GM18951 (cell line): Measurements from ENCODE around the gene MMUT.
A peak's percentile ranks its signal among the peaks of the same experiment; 100 is the strongest.
"Not testable (repeated sequence)": the region's sequence is repeated elsewhere in the genome, so short reads cannot be mapped to it uniquely, and the experiment has no call there.

Experiments used
- POLR2A ChIP-seq: IDR thresholded peaks from 4 replicates; pipeline ENCODE4 v1.6.1; 2011; ENCODE audit warnings: mild to moderate bottlenecking; ENCODE audit not compliant: insufficient read length, insufficient read depth; ENCODE audit errors: extremely low read depth
- in situ Hi-C: fragments of 300-500 bp; cut with MboI; formaldehyde crosslinking; loops from one replicate; pipeline ENCODE4 v1.12.0; 2022; ENCODE audit warnings: low sequenced_read_pairs, mixed read lengths, inconsistent platforms; ENCODE audit not compliant: unreplicated experiment

MMUT gene

GRCh38 chr6:49462927-49463611 is at the start of gene MMUT, which contains the start of gene CENPQ:
Gene MMUT (minus strand): TSS chr6:49463253. CDS start chr6:49459466, 3,787 bp downstream.
Gene CENPQ (plus strand): TSS chr6:49463370. CDS start chr6:49470177, 6,807 bp downstream.
- in situ Hi-C loops, result no loop called here
- peak; percentile 82 for TF ChIP-seq POLR2A

GRCh38 chr6:49509342-49509741 is 46.3 kb upstream of the MMUT start:
- TF ChIP-seq POLR2A, result no peak

GRCh38 chr6:49506569-49507111 is 43.6 kb upstream of the MMUT start:
- in situ Hi-C loops, result loop anchor here (25.0 kb wide), 1 partner anchor 356 kb away; the partner anchor contains the start of gene CRISP1
- no peak for TF ChIP-seq POLR2A

More at GRCh38 chr6:49509342-49509741, 46.3 kb upstream of the MMUT start:
- in situ Hi-C loops, result loop anchor here (25.0 kb wide), 1 partner anchor 353 kb away; the partner anchor contains the start of gene CRISP1

GRCh38 chr6:49504666-49505065 is 41.6 kb upstream of the MMUT start:
- in situ Hi-C loops, result loop anchor here (25.0 kb wide), 1 partner anchor 358 kb away; the partner anchor contains the start of gene CRISP1
- no peak for TF ChIP-seq POLR2A

GRCh38 chr6:49499623-49500022 is 36.6 kb upstream of the MMUT start, which contains the start of gene GLYATL3:
Gene GLYATL3 (plus strand): TSS chr6:49499923. CDS start chr6:49511991, 12,068 bp downstream.
- in situ Hi-C loops, result loop anchor here (25.0 kb wide), 1 partner anchor 363 kb away; the partner anchor contains the start of gene CRISP1

GRCh38 chr6:49499126-49499525 is 36.1 kb upstream of the MMUT start:
- no peak for TF ChIP-seq POLR2A
- in situ Hi-C loops, result no loop called here

More at GRCh38 chr6:49499623-49500022, 36.6 kb upstream of the MMUT start, which contains the start of gene GLYATL3:
- TF ChIP-seq POLR2A, result no peak

- no peak for TF ChIP-seq POLR2A
- in situ Hi-C loops, result no loop called here
These were observed 34.3 kb upstream of the MMUT start for GRCh38 chr6:49497304-49497703.

- TF ChIP-seq POLR2A, result no peak
- in situ Hi-C loops, result no loop called here
These were observed 27.6 kb upstream of the MMUT start for GRCh38 chr6:49490633-49491032.

GRCh38 chr6:49483380-49483779 is 20.3 kb upstream of the MMUT start:
- in situ Hi-C loops, result not testable (repeated sequence)

- in situ Hi-C loops, result not testable (repeated sequence)
These were observed 18.8 kb upstream of the MMUT start for GRCh38 chr6:49481846-49482245.

- in situ Hi-C loops, result no loop called here
- TF ChIP-seq POLR2A, result no peak
These were observed 16.4 kb upstream of the MMUT start for GRCh38 chr6:49479308-49479970.

- in situ Hi-C loops, result not testable (repeated sequence)
These were observed 13.5 kb upstream of the MMUT start for GRCh38 chr6:49476564-49476963.

GRCh38 chr6:49468042-49468441 is 5.0 kb upstream of the MMUT start:
- TF ChIP-seq POLR2A, result no peak
- in situ Hi-C loops, result no loop called here

- TF ChIP-seq POLR2A, result no peak
- in situ Hi-C loops, result no loop called here
These were observed 1.6 kb upstream of the MMUT start for GRCh38 chr6:49464691-49465090.
